Tibial nerve (tissue), 4 donors: ENCODE data around the gene VOPP1. TPM values are rescaled to one million over a fixed set of nuclear protein-coding genes. Genes with fewer than 3 reads are reported as not detected.

Experiments
- DNase-seq, 2 donors: peaks; one replicate each; pipeline ENCODE4 v3.0.0-alpha.2; 2019; ENCODE audit warnings: low spot score in 2 of 2
- H3K27ac ChIP-seq, 4 donors: fragments of 200-600 bp; sonication (generic) in 3 of 4; one replicate each; pipeline ENCODE4 v1.5.1; 2017 to 2019; ENCODE audit warnings: mild to moderate bottlenecking in 1 of 4
- H3K27me3 ChIP-seq, 2 donors: fragments of 200-600 bp; sonication (generic) in 1 of 2; one replicate each; pipeline versions ENCODE4 v1.5.1 to v1.6.0; 2017 to 2019
- H3K36me3 ChIP-seq, 3 donors: fragments of 200-600 bp; sonication (generic); one replicate each; pipeline ENCODE4 v1.5.1; 2018 to 2019
- H3K4me1 ChIP-seq, 4 donors: fragments of 200-600 bp; sonication (generic) in 3 of 4; one replicate each; pipeline ENCODE4 v1.5.1; 2017 to 2019
- H3K4me3 ChIP-seq, 4 donors: fragments of 200-600 bp; sonication (generic) in 3 of 4; one replicate each; pipeline ENCODE4 v1.5.1; 2017 to 2019; ENCODE audit warnings: mild to moderate bottlenecking in 1 of 4, moderate library complexity in 1 of 4
- H3K9me3 ChIP-seq, 4 donors: fragments of 200-600 bp; sonication (generic) in 3 of 4; one replicate each; pipeline ENCODE4 v1.5.1; 2017 to 2019
- CTCF ChIP-seq, 5 experiments: fragments of 200-600 bp in 3 of 5; fragments of 450-650 bp in 2 of 5; sonication (generic) in 3 of 5; IDR thresholded peaks; one replicate each; pipeline ENCODE4 v1.5.1; 2016 to 2019; ENCODE audit warnings: antibody characterized with exemption in 5 of 5, mild to moderate bottlenecking in 3 of 5, moderate library complexity in 2 of 5
- EP300 ChIP-seq, 2 donors: sonication (generic); formaldehyde crosslinking; IDR thresholded peaks; one replicate each; pipeline ENCODE4 v1.6.1; 2017; ENCODE audit warnings: antibody characterized with exemption in 2 of 2, mild to moderate bottlenecking in 1 of 2
- POLR2A ChIP-seq, 2 donors: fragments of 450-650 bp; IDR thresholded peaks; one replicate each; pipeline ENCODE4 v1.6.1; 2017; ENCODE audit warnings: antibody characterized with exemption in 2 of 2, mild to moderate bottlenecking in 2 of 2, moderate library complexity in 2 of 2
- WGBS, 2 donors: methylation state at CpG; one replicate each; pipeline ENCODE4 v1.1.5; 2018; 5-methylcytosine and 5-hydroxymethylcytosine counted together
- total RNA-seq, 4 donors: library from RNA; depleted of rRNA; stranded (reverse); fragments of >200 nt; gene quantifications; one replicate each; pipeline ENCODE4 v1.1.0, GENCODE V29; 2016

VOPP1 gene
- total RNA-seq, 4 donors from 2014 or later: 49.2 to 58.5 (median 54.8) TPM

- TF ChIP-seq POLR2A (IDR thresholded peaks at IDR 0.05) (no peak), EP300 (IDR thresholded peaks at IDR 0.05) (no peak), CTCF (IDR thresholded peaks at IDR 0.05) (no peak)
- Histone ChIP-seq H3K27ac (no peak overlapping the region), H3K27me3 (no peaks in the 10 kb centered on the region), H3K4me3 (no peak overlapping the region), H3K36me3 (peaks cover 0 to 45% (median 0%) of the 10 kb centered on the region in 3 donors), H3K9me3 (no peaks in the 10 kb centered on the region), H3K4me1 (peaks cover 0 to 7% (median 0%) of the 10 kb centered on the region in 4 donors)
- 70 to 80% methylated on average over 6 of the region's 6 CpGs for WGBS, 2 donors
- DNase-seq: no peak
Observed at GRCh38 chr7:55478700-55479099, 93.6 kb downstream of the VOPP1 start.

GRCh38 chr7:55477781-55478374 is 94.4 kb downstream of the VOPP1 start:
- WGBS, 2 donors: 61 to 63% methylated on average over 13 of the region's 13 CpGs

GRCh38 chr7:55476852-55477780 is 95.2 kb downstream of the VOPP1 start:
- Histone ChIP-seq H3K4me3 (no peak overlapping the region), H3K36me3 (peaks cover 0 to 47% (median 2%) of the 10 kb centered on the region in 3 donors), H3K9me3 (no peaks in the 10 kb centered on the region), H3K27me3 (no peaks in the 10 kb centered on the region), H3K27ac (peak overlapping the region in 2 of 4 donors; percentile 25 to 50), H3K4me1 (peaks cover 0 to 7% (median 0%) of the 10 kb centered on the region in 4 donors)
- WGBS, 2 donors: 92% methylated on average over 16 to 19 of the region's 19 CpGs
- TF ChIP-seq POLR2A (IDR thresholded peaks at IDR 0.05): no peak
- no peak for TF ChIP-seq CTCF (IDR thresholded peaks at IDR 0.05)
- no peak for TF ChIP-seq EP300 (IDR thresholded peaks at IDR 0.05)
- no peak for DNase-seq

More at GRCh38 chr7:55477781-55478374, 94.4 kb downstream of the VOPP1 start:
- H3K4me1 ChIP-seq: peaks cover 0 to 7% (median 0%) of the 10 kb centered on the region in 4 donors
- no peak overlapping the region for H3K4me3 ChIP-seq
- TF ChIP-seq POLR2A (IDR thresholded peaks at IDR 0.05) (no peak), CTCF (IDR thresholded peaks at IDR 0.05) (no peak), EP300 (IDR thresholded peaks at IDR 0.05) (no peak)
- H3K27ac ChIP-seq: no peak overlapping the region
- no peaks in the 10 kb centered on the region for H3K27me3 ChIP-seq
- no peak for DNase-seq
- H3K9me3 ChIP-seq: no peaks in the 10 kb centered on the region
- peaks cover 0 to 48% (median 1%) of the 10 kb centered on the region in 3 donors for H3K36me3 ChIP-seq

GRCh38 chr7:55475855-55476803 is 96.2 kb downstream of the VOPP1 start:
- TF ChIP-seq POLR2A (IDR thresholded peaks at IDR 0.05) (no peak), EP300 (IDR thresholded peaks at IDR 0.05) (peak in 1 of 2 donors; percentile 10)
- WGBS, 2 donors: 71 to 77% methylated on average over 15 to 18 of the region's 19 CpGs
- DNase-seq: no peak
- Histone ChIP-seq H3K9me3 (no peaks in the 10 kb centered on the region), H3K36me3 (peaks cover 0 to 49% (median 2%) of the 10 kb centered on the region in 3 donors), H3K27me3 (no peaks in the 10 kb centered on the region), H3K27ac (peak overlapping the region in 2 of 4 donors; percentile 50 to 60), H3K4me1 (peaks cover 0 to 7% (median 0%) of the 10 kb centered on the region in 4 donors), H3K4me3 (no peak overlapping the region)
